Skeletal muscle satellite cell (primary cell): ENCODE measurements around the gene EML1.

ENCODE experiments used
- H3K27me3 ChIP-seq: 2 replicates; pipeline ENCODE4 v1.7.0; 2013; ENCODE audit warnings: low read length; ENCODE audit not compliant: control insufficient read depth, insufficient read depth
- H3K36me3 ChIP-seq: 2 replicates; pipeline ENCODE4 v1.7.0; 2013; ENCODE audit warnings: mild to moderate bottlenecking, control low read depth, low read length; ENCODE audit not compliant: insufficient read depth
- H3K4me1 ChIP-seq: 2 replicates; pipeline ENCODE4 v1.7.0; 2013; ENCODE audit warnings: low read length; ENCODE audit not compliant: control insufficient read depth, insufficient read depth
- H3K4me2 ChIP-seq: 2 replicates; pipeline ENCODE4 v1.7.0; 2013; ENCODE audit warnings: mild to moderate bottlenecking, low read length
- H3K4me3 ChIP-seq: 2 replicates; pipeline ENCODE4 v1.7.0; 2013; ENCODE audit warnings: low read length
- H3K9ac ChIP-seq: 2 replicates; pipeline ENCODE4 v1.7.0; 2013; ENCODE audit warnings: mild to moderate bottlenecking, low read depth, low read length, moderate library complexity
- H3K9me3 ChIP-seq: replicated peaks from 2 replicates; pipeline ENCODE4 v1.7.0; 2013; ENCODE audit warnings: mild to moderate bottlenecking, control low read depth, low read length

Gene EML1

DNA sequence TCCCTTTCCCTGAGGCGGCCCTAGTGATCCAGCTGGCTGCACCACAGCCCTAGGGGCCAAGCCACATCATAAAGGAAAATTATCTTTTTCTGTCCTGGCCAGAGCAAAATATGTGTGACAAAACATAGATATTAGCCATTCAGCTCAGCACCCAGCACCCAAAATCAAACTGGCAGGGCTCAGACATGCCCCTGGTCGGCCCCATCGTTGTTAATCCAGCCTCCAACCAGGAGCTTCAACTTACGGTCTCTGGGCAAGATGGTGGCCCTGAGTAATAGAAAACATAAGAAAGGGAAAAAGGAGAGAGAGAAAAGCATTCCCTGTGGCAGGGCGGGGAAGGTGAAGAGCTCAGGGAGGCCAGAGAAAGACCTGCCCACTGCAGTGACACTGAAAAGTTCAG, 111.9 kb downstream of the EML1 start:
- H3K4me3 ChIP-seq: no peak overlapping the region
- no peak overlapping the region for H3K4me2 ChIP-seq

GRCh38 chr14:99907761-99908652, 114.8 kb downstream of the EML1 start:
- H3K36me3 ChIP-seq: peaks cover 5% of the 10 kb centered on the region
- no peaks in the 10 kb centered on the region for H3K27me3 ChIP-seq
- H3K4me3 ChIP-seq: no peak overlapping the region
- H3K9me3 ChIP-seq: no peaks in the 10 kb centered on the region
- no peak overlapping the region for H3K9ac ChIP-seq
- no peak overlapping the region for H3K4me2 ChIP-seq
- H3K4me1 ChIP-seq: peaks cover 18% of the 10 kb centered on the region

More for the DNA sequence above, 111.9 kb downstream of the EML1 start:
- Histone ChIP-seq H3K9me3 (no peaks in the 10 kb centered on the region), H3K36me3 (peaks cover 12% of the 10 kb centered on the region), H3K4me1 (peaks cover 7% of the 10 kb centered on the region), H3K9ac (no peak overlapping the region), H3K27me3 (no peaks in the 10 kb centered on the region)

DNA sequence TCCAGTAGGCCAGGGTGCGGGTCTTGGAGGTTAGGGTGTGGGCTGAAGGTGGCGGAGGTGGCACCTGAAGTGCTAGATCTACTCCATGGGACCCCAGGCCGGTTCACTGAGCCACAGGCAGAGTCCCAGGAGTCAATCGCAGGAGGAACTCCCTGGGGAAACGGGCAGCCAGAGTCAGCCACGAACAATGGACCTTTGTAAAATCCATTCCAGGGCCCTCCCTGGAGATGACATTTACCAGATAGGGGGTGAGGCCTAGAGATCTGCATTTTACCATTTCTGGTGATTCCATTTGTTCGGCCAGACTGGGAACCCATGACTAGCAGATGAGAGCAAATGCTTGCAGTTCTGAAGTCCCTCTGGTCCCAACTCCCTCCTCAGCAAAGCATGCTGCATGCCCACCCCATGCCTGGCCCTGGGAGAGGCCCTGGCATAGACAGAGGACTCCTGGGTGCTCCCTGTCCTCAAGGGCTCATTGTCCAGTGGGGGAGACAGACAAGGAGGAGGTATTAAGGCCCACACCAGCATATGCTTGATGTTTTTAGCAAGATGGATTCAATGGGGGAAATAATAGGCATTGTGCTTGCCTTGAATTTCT, 115.5 kb downstream of the EML1 start:
- no peak overlapping the region for H3K4me3 ChIP-seq
- no peaks in the 10 kb centered on the region for H3K27me3 ChIP-seq
- H3K9me3 ChIP-seq: no peaks in the 10 kb centered on the region
- H3K4me2 ChIP-seq: no peak overlapping the region
- peaks cover 5% of the 10 kb centered on the region for H3K36me3 ChIP-seq
- peaks cover 18% of the 10 kb centered on the region for H3K4me1 ChIP-seq
- H3K9ac ChIP-seq: no peak overlapping the region

- no peak overlapping the region for H3K9ac ChIP-seq
These were observed 116.4 kb downstream of the EML1 start for GRCh38 chr14:99909513-99910064.

DNA sequence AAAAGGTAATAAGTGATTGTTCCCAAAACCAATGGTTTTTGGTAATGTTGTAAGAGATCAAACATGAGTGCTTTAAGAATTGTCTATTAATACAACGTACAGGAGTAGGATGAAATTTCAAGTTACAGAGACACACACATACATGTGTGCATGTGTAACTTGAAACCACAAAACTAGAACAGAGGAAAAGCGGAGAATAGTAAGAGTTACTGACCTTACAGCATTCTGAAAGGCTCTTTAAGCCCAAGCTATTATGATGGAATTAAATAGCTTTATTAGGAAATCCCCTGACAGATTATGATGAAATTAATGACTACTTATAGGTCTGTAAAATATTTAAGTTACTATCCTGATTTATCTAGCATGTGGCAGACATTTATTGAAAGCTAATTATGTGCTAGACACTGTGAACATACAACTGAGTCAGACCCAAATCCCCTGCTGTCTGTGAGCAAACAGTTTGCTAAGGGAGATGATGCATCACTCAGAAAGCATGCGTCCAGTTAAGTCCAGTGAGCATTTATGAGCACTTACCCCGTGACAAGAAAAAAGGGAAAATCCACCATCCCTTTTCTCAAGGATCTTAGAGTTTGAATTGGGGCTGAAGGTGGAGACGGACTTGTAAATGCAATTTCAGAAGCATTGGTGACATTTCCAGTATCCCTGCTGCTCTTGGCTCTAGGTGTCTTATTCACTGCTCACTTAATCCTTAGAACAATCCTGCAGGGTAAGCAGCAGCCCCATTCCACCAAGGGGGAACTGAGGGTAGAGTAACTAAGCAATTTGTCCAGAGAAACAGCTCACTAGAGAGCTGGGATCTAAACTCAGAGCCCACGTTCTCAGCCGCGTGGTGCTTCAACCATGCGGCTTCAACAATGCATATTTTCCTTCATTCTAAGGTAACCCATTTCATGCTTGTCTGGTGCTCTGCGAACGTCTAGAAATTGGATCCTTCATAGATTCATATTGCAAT, 117.4 kb downstream of the EML1 start:
- no peak overlapping the region for H3K4me3 ChIP-seq
- H3K9me3 ChIP-seq: no peaks in the 10 kb centered on the region
- peaks cover 18% of the 10 kb centered on the region for H3K4me1 ChIP-seq
- H3K9ac ChIP-seq: no peak overlapping the region
- H3K36me3 ChIP-seq: peaks cover 11% of the 10 kb centered on the region
- H3K4me2 ChIP-seq: peak overlapping the region; percentile 38
- H3K27me3 ChIP-seq: no peaks in the 10 kb centered on the region

More at GRCh38 chr14:99909513-99910064, 116.4 kb downstream of the EML1 start:
- Histone ChIP-seq H3K4me3 (no peak overlapping the region), H3K9me3 (no peaks in the 10 kb centered on the region), H3K36me3 (peaks cover 10% of the 10 kb centered on the region), H3K4me2 (no peak overlapping the region), H3K4me1 (peaks cover 18% of the 10 kb centered on the region), H3K27me3 (no peaks in the 10 kb centered on the region)

GRCh38 chr14:99915305-99916090, 122.3 kb downstream of the EML1 start:
- Histone ChIP-seq H3K27me3 (no peaks in the 10 kb centered on the region), H3K4me1 (peaks cover 7% of the 10 kb centered on the region), H3K4me3 (no peak overlapping the region), H3K36me3 (peaks cover 23% of the 10 kb centered on the region), H3K4me2 (no peak overlapping the region), H3K9ac (no peak overlapping the region), H3K9me3 (no peaks in the 10 kb centered on the region)

GRCh38 chr14:99916091-99916383, 122.8 kb downstream of the EML1 start:
- Histone ChIP-seq H3K4me3 (no peak overlapping the region), H3K9me3 (no peaks in the 10 kb centered on the region), H3K9ac (no peak overlapping the region), H3K4me1 (peaks cover 2% of the 10 kb centered on the region), H3K4me2 (no peak overlapping the region), H3K36me3 (peaks cover 23% of the 10 kb centered on the region), H3K27me3 (no peaks in the 10 kb centered on the region)

- Histone ChIP-seq H3K27me3 (no peaks in the 10 kb centered on the region), H3K9me3 (no peaks in the 10 kb centered on the region), H3K4me1 (no peaks in the 10 kb centered on the region), H3K4me3 (no peak overlapping the region), H3K36me3 (peaks cover 23% of the 10 kb centered on the region), H3K9ac (no peak overlapping the region), H3K4me2 (no peak overlapping the region)
These were observed 125.6 kb downstream of the EML1 start for GRCh38 chr14:99918781-99919180.

GRCh38 chr14:99921425-99921824, 128.2 kb downstream of the EML1 start:
- H3K9ac ChIP-seq: no peak overlapping the region
- H3K36me3 ChIP-seq: peaks cover 16% of the 10 kb centered on the region
- no peak overlapping the region for H3K4me2 ChIP-seq
- no peaks in the 10 kb centered on the region for H3K9me3 ChIP-seq
- no peaks in the 10 kb centered on the region for H3K27me3 ChIP-seq
- H3K4me1 ChIP-seq: no peaks in the 10 kb centered on the region
- no peak overlapping the region for H3K4me3 ChIP-seq

- peaks cover 9% of the 10 kb centered on the region for H3K36me3 ChIP-seq
- no peaks in the 10 kb centered on the region for H3K27me3 ChIP-seq
These were observed 131.2 kb downstream of the EML1 start for GRCh38 chr14:99924379-99924778.

More at GRCh38 chr14:99924379-99924778, 131.2 kb downstream of the EML1 start:
- Histone ChIP-seq H3K9ac (no peak overlapping the region), H3K4me3 (no peak overlapping the region), H3K4me2 (no peak overlapping the region), H3K4me1 (no peaks in the 10 kb centered on the region), H3K9me3 (no peaks in the 10 kb centered on the region)
